Measurements from ENCODE around the gene B3GNT4.
"Not testable (repeated sequence)": the region's sequence is repeated elsewhere in the genome, so short reads cannot be mapped to it uniquely, and the experiment has no call there.

Gene B3GNT4

GRCh38 chr12:122225683-122226365, 22.3 kb downstream of the B3GNT4 start, which contains the start of gene DIABLO:
TSS of gene DIABLO (minus strand) at chr12:122226052. CDS start at chr12:122226014, 38 bp downstream.
- peak; percentile 100 for DNase-seq (ENCODE audit: low spot score)

GRCh38 chr12:122226366-122227125, 23.0 kb downstream of the B3GNT4 start:
- DNase-seq (ENCODE audit: low spot score), result peak; percentile 4

DNA sequence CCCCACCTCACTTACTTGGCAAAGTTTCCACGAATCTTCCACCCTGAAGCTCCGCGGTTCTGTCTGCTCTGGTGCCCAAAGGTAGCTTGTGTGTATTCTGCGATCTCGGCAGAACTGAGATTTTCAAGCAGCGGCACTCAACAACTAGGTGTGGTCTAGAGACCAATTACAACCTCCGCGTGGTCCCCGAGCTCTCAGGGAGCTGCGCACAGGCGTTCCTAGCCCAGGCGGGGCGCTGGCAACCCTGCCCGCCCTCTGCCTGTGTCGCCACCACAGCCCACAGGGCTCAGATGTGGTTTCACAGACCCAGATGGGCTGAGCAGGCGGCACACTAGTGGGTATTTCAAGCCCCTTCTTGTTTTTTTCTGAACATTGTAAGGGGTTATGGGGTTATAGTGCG, 23.8 kb downstream of the B3GNT4 start:
- DNase-seq (ENCODE audit: low spot score), result no peak

DNA sequence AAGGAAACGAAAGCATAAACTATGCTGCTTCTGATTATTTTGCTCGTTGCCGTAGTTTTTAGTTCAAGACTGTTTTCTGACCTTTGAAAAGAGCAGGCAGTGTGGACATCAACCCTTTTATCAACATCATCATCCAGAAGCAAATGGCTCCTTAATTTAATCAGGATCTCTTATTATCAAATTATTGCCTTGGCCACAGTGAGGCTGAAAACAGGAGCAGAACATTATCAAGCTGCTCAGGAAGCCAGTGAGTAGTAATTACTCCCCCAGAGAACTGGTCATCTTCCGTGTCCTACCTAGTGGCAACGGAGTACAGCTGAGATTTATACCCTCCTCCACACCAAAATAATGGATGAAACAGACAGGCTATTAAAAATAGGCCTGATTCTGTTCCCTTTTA, 24.6 kb downstream of the B3GNT4 start:
- DNase-seq (ENCODE audit: low spot score), result no peak

DNA sequence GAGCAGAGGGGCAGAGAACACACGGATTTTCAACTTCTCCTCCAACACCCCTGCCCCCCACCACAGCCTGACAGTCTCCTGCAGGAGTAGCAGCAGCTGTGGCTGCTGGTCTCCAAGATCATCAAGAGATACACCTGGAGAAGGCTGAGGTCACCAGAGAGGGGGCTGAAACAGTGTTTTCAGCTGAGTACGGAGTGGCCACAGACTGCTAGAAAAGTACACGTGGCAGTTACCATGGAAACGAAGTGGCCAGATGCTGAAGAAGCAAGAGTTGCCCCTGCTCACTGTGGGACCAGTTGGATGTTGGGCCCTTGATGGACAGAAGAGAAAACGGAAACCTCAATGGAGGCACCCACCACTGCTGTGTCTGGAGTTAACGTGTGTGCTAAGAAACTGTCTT, 27.3 kb downstream of the B3GNT4 start:
- DNase-seq (ENCODE audit: low spot score), result no peak

GRCh38 chr12:122232691-122233090, 29.2 kb downstream of the B3GNT4 start:
- DNase-seq (ENCODE audit: low spot score), result no peak

DNA sequence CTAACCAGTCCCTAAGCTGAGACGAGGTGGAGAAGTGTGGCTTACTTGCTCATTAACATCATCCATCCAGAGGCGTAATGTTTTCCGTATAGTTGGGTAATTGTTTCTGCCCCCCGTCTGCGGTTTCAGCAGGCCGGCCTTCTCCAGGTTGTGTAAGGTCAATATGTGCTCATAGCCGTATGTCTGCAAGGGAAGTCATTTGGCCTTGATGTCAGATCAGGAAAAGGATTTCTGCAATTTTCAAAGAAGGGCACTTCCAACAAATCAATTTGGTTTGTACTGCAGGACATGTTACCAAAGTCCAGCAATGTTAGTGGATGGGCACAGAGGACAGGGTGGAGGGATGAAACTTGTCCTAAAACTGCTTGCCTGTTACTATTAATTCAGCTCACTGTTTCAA, 32.2 kb downstream of the B3GNT4 start:
- DNase-seq (ENCODE audit: low spot score), result no peak

GRCh38 chr12:122238861-122239260, 35.4 kb downstream of the B3GNT4 start:
- no peak for DNase-seq (ENCODE audit: low spot score)

DNA sequence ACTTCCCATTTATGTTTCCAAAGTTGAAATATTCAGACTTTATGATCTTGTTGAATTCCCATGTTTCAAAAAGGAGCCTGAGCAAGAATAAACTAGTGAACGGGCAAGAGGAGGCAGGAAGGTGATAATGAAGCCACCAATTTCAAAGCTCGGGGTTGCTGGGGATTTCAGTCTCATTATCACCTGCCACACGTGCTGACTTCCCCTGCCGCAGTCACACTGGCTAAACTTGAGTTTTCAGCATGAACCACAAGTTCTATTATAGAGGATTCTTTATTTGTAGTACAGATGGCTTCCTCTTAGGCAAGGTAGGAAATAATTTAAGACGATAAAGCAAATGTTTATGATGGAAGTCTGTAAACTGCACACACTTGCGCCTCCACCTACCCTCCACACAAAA, 40.5 kb downstream of the B3GNT4 start:
- no peak for DNase-seq (ENCODE audit: low spot score)

DNA sequence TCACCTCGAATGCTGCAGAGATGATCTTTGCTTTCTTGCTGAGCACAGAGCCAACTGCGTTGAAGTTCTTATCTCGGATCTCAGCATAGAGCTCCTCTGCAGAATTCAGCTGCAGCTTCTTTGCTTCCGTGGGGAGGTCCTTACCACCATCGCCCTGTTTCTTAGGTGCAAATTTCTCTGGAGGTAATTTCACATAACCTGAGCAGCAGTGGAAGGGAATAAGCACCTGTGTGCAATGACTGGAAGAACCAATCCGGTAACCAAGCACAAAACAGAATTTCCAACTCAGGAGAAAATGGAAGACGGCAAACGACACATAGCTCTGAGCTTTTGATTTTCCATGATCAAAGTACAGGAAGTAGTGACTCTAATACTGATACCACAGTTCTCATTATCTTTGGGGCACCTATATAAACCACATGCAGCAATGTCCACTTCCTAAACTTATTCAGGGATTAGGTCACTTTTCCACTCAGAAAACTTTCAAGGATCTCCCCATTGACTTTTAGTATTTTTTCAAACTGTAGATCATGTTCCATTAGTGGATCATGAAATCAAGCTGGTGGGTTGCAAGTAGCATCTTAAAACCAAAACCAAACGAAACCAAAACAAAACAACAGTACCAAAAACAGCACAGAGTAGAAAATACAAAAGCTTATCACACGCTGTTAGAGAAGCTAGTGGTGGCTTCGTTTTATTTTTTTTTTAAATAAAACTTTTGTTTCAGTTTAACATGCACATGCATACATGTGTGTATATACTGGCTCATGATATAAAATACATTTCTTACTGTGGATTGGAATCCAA, 41.3 kb downstream of the B3GNT4 start:
- no peak for DNase-seq (ENCODE audit: low spot score)

DNA sequence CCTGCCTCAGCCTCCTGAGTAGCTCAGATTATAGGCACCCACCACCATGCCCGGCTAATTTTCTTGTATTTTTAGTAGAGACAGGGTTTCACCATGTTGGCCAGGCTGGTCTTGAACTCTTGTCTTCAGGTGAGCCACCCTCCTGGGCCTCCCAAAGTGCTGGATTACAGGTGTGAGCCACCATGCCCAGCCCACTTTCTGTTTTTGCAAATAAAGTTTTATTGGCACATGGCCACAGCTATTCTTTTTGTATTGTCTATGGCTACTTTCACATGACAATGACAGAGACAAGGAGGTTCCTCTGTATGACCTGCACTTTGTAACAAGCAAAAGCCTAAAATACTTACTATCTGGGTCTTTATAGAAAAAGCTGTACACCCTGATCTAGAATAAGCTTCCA, 42.0 kb downstream of the B3GNT4 start:
- no peak for DNase-seq (ENCODE audit: low spot score)

GRCh38 chr12:122250047-122250446, 46.5 kb downstream of the B3GNT4 start:
- no peak for DNase-seq (ENCODE audit: low spot score)

DNA sequence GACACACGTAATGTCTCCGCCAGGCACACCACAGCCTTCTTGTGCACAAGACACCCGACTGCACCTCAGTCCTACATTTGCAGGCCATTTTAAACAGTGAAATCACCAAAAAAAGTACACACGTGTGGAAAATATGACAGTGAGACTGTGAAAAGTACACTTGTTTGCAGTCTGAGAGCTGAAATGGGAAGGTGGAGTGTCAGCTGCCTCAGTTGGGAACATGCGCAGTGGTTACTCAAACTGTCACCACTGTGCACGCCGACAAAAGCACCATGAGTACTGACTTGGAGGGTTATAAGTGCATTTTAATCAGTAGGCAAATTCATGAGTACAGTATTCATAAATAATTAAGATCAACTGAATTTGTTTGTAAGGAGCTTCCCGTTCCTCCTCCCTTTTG, 47.0 kb downstream of the B3GNT4 start:
- DNase-seq (ENCODE audit: low spot score), result no peak

DNA sequence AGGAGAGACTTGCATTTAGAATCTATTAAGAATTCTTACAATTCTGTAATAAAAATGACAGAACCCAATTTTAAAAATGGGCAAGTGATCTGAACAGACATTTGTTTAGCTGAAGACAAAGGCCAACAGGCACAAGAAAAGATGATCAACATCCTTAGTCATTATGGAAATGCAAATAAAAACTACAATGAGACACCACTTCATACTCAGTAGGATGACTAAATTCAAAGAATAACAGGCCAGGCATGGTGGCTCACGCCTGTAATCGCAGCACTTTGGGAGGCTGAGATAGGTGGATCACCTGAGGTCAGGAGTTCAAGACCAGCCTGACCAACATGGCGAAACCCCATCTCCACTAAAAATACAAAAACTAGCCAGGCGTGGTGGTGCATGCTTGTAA, 55.0 kb downstream of the B3GNT4 start:
- DNase-seq (ENCODE audit: low spot score), result not testable (repeated sequence)

All from globus pallidus (tissue), 1 donor.